Activated T-cell treated with anti-CD3 and anti-CD28 coated beads, Interleukin-2, amount 50 U/mL, for 24 hours (primary cell): ENCODE data around the gene PTPRU.

ENCODE experiments used
- DNase-seq: peaks from one replicate; pipeline ENCODE4 v3.0.0-alpha.2; 2020
- H3K27ac Mint-ChIP-seq: 2 replicates; pipeline ENCODE4 v1.8.0; 2020; ENCODE audit warnings: mild to moderate bottlenecking, mixed read lengths
- H3K27me3 Mint-ChIP-seq: 2 replicates; pipeline ENCODE4 v1.8.0; 2020; ENCODE audit warnings: mixed read lengths
- H3K36me3 Mint-ChIP-seq: 2 replicates; pipeline ENCODE4 v1.8.0; 2020; ENCODE audit warnings: low read depth, mixed read lengths
- H3K4me1 Mint-ChIP-seq: 2 replicates; pipeline ENCODE4 v1.8.0; 2020; ENCODE audit warnings: low read depth, mixed read lengths
- H3K4me3 Mint-ChIP-seq: 2 replicates; pipeline ENCODE4 v1.8.0; 2020; ENCODE audit warnings: mild to moderate bottlenecking, moderate library complexity, mixed read lengths
- H3K9me3 Mint-ChIP-seq: 2 replicates; pipeline ENCODE4 v1.8.0; 2020; ENCODE audit warnings: mixed read lengths

PTPRU gene

DNA sequence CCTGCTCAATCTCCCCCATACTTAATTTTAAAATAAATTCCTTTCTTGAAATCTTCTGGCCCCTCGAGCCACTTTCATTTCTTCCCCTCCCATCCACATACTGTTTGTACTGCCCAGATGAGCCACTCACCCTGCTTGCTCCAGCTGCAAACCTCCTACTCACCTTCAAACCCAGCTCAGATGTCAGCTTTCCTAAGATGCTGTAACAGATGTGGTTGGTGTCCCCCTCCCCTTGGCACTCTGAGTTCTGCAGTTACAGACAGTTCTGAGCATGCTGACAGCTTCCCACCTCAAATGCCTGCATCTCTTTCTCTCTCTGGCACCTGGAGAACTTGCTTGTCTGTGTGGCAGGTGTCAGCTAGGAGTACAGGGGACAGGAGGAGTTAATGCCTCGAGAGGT is 106.7 kb downstream of the PTPRU start:
- Mint-ChIP-seq H3K27me3 (peaks cover 52% of the 10 kb centered on the region), H3K36me3 (no peaks in the 10 kb centered on the region), H3K4me3 (no peak overlapping the region), H3K9me3 (no peaks in the 10 kb centered on the region), H3K27ac (no peak overlapping the region), H3K4me1 (no peaks in the 10 kb centered on the region)
- no peak for DNase-seq

DNA sequence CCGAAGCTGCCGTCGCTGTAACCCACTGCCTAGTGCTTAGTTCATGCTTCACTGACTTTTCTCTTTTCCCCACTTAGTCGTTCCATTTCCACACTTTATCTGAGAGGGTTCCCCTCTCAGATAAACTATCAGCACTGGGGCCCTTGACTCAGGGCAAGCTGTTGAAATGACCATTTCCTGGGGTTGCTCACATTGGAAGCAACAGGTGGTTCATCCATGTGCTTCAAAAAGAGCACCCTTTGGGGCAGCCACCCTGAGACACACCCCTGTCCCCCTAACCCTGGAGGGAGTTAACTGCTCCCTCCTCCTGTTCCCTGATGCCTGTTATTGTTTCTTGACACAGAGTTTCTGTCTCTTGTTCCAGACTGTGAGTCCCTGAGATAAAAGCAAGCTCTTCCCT is 107.2 kb downstream of the PTPRU start:
- H3K36me3 Mint-ChIP-seq: no peaks in the 10 kb centered on the region
- peaks cover 52% of the 10 kb centered on the region for H3K27me3 Mint-ChIP-seq
- no peak overlapping the region for H3K27ac Mint-ChIP-seq
- no peak overlapping the region for H3K4me3 Mint-ChIP-seq
- no peaks in the 10 kb centered on the region for H3K4me1 Mint-ChIP-seq
- no peaks in the 10 kb centered on the region for H3K9me3 Mint-ChIP-seq
- DNase-seq: no peak

GRCh38 chr1:29343908-29344307 is 107.6 kb downstream of the PTPRU start:
- no peaks in the 10 kb centered on the region for H3K9me3 Mint-ChIP-seq
- no peaks in the 10 kb centered on the region for H3K4me1 Mint-ChIP-seq
- peaks cover 52% of the 10 kb centered on the region for H3K27me3 Mint-ChIP-seq
- no peak for DNase-seq
- no peak overlapping the region for H3K27ac Mint-ChIP-seq
- H3K36me3 Mint-ChIP-seq: no peaks in the 10 kb centered on the region
- no peak overlapping the region for H3K4me3 Mint-ChIP-seq

- peaks cover 52% of the 10 kb centered on the region for H3K27me3 Mint-ChIP-seq
- no peaks in the 10 kb centered on the region for H3K4me1 Mint-ChIP-seq
- no peak overlapping the region for H3K27ac Mint-ChIP-seq
- H3K9me3 Mint-ChIP-seq: no peaks in the 10 kb centered on the region
- no peaks in the 10 kb centered on the region for H3K36me3 Mint-ChIP-seq
- DNase-seq: no peak
- H3K4me3 Mint-ChIP-seq: no peak overlapping the region
Measured at GRCh38 chr1:29344336-29344735, 108.0 kb downstream of the PTPRU start.

GRCh38 chr1:29346576-29346975 is 110.3 kb downstream of the PTPRU start:
- Mint-ChIP-seq H3K27me3 (peaks cover 53% of the 10 kb centered on the region), H3K9me3 (no peaks in the 10 kb centered on the region), H3K4me1 (no peaks in the 10 kb centered on the region), H3K27ac (no peak overlapping the region), H3K36me3 (no peaks in the 10 kb centered on the region), H3K4me3 (no peak overlapping the region)
- no peak for DNase-seq

GRCh38 chr1:29349871-29350491 is 113.7 kb downstream of the PTPRU start:
- DNase-seq: no peak
- no peaks in the 10 kb centered on the region for H3K9me3 Mint-ChIP-seq
- H3K27ac Mint-ChIP-seq: no peak overlapping the region
- H3K36me3 Mint-ChIP-seq: no peaks in the 10 kb centered on the region
- peaks cover 35% of the 10 kb centered on the region for H3K27me3 Mint-ChIP-seq
- peaks cover 3% of the 10 kb centered on the region for H3K4me1 Mint-ChIP-seq
- no peak overlapping the region for H3K4me3 Mint-ChIP-seq

DNA sequence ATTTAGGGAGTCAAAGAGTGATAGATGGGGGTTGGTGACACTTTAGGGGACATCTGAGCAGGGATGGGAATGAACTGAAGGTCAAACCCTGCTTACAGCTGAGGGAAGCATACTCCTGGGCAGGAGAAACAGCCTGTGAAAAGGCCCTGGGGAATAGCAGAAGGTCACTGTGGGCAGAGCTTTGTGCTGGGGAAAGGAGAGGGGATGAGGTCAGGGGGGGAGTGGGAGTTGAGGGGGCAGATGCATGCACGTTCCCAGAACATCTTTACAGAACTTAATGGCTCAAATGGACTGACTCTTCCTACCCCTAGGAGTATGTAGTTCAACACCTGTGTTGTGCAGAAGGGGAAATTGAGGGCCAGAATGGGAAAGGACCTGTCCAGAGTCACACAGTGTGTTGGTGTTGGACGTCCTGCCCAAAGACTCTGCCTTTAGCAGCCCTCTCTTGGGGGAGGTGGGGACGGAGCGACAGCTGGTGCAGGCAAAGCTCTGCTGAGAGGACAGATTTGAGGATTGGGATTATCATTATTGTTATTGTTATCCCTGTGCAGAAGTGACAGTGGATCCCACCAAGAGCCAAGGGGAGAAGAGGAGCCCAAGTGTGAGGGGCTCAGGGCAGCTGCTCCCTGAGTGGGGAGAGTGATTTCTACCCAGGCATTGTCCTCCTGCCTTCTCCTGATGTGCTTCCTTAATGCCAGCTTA is 116.5 kb downstream of the PTPRU start:
- peaks cover 10% of the 10 kb centered on the region for H3K4me1 Mint-ChIP-seq
- H3K36me3 Mint-ChIP-seq: no peaks in the 10 kb centered on the region
- peaks cover 36% of the 10 kb centered on the region for H3K27me3 Mint-ChIP-seq
- DNase-seq: no peak
- no peaks in the 10 kb centered on the region for H3K9me3 Mint-ChIP-seq
- H3K27ac Mint-ChIP-seq: no peak overlapping the region
- H3K4me3 Mint-ChIP-seq: no peak overlapping the region

DNA sequence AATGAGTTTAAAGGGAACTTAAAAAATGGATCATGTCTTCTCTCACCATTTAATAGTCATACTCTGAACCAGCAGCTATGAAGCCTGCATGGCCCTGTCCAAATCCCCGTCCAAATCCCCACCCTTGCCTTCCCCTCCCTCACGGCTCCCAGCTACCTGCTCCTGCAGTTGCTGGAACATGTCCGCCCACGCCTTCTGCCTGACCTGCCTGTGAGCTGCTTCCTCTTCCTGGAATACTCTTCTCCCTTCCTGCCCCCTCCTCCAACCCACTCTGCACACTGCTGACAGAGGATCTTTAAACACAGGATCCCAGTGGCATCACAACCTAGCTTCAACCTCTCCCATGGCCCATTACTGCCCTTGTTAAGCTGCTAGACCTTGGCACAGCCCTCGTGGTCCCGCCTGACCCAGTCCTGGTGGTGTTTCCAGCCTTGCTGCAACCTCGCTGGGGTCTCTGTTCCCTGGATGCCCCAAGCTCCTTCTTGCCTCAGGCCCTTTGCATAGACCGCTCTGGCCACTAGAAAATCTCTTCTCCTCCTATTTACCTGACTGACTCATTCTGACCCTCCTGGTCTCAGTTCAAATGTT is 118.3 kb downstream of the PTPRU start:
- H3K9me3 Mint-ChIP-seq: no peaks in the 10 kb centered on the region
- H3K27ac Mint-ChIP-seq: no peak overlapping the region
- no peaks in the 10 kb centered on the region for H3K36me3 Mint-ChIP-seq
- peaks cover 10% of the 10 kb centered on the region for H3K4me1 Mint-ChIP-seq
- no peak overlapping the region for H3K4me3 Mint-ChIP-seq
- peaks cover 43% of the 10 kb centered on the region for H3K27me3 Mint-ChIP-seq
- DNase-seq: no peak

- H3K27ac Mint-ChIP-seq: no peak overlapping the region
- no peak overlapping the region for H3K4me3 Mint-ChIP-seq
- DNase-seq: no peak
- H3K4me1 Mint-ChIP-seq: peaks cover 10% of the 10 kb centered on the region
- no peaks in the 10 kb centered on the region for H3K36me3 Mint-ChIP-seq
- peaks cover 40% of the 10 kb centered on the region for H3K27me3 Mint-ChIP-seq
- H3K9me3 Mint-ChIP-seq: no peaks in the 10 kb centered on the region
Measured at GRCh38 chr1:29355375-29355774, 119.1 kb downstream of the PTPRU start.

GRCh38 chr1:29356663-29357062 is 120.3 kb downstream of the PTPRU start:
- Mint-ChIP-seq H3K36me3 (no peaks in the 10 kb centered on the region), H3K4me3 (no peak overlapping the region), H3K9me3 (no peaks in the 10 kb centered on the region), H3K27ac (no peak overlapping the region), H3K4me1 (peaks cover 10% of the 10 kb centered on the region), H3K27me3 (peaks cover 38% of the 10 kb centered on the region)
- no peak for DNase-seq

- H3K27ac Mint-ChIP-seq: no peak overlapping the region
- no peaks in the 10 kb centered on the region for H3K36me3 Mint-ChIP-seq
- DNase-seq: no peak
- H3K9me3 Mint-ChIP-seq: no peaks in the 10 kb centered on the region
- peaks cover 33% of the 10 kb centered on the region for H3K27me3 Mint-ChIP-seq
- H3K4me3 Mint-ChIP-seq: no peak overlapping the region
- peaks cover 10% of the 10 kb centered on the region for H3K4me1 Mint-ChIP-seq
Measured at GRCh38 chr1:29357452-29357851, 121.1 kb downstream of the PTPRU start.

GRCh38 chr1:29358183-29358582 is 121.9 kb downstream of the PTPRU start:
- peaks cover 31% of the 10 kb centered on the region for H3K27me3 Mint-ChIP-seq
- DNase-seq: no peak
- peaks cover 10% of the 10 kb centered on the region for H3K4me1 Mint-ChIP-seq
- no peak overlapping the region for H3K27ac Mint-ChIP-seq
- no peaks in the 10 kb centered on the region for H3K9me3 Mint-ChIP-seq
- H3K36me3 Mint-ChIP-seq: no peaks in the 10 kb centered on the region
- H3K4me3 Mint-ChIP-seq: no peak overlapping the region

DNA sequence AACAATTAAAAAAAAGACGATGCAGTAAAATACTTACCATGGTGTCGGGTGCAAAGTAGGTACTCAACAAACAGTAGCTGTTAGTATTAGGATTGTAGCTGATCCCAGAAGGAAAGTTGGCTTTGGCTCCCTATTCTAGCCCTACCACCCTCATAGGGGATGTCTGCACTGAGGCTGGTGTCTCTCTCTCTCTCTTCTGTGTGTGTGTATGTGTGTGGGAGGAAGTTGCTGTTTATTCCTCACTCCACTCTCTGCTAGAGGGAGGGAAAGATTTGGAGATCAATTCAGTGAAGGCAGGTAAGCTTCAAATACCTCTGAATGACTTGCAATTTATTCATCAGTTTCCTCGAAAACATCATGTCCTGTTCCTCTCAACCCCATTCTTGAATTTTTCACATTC is 124.4 kb downstream of the PTPRU start:
- no peak for DNase-seq
- H3K9me3 Mint-ChIP-seq: no peaks in the 10 kb centered on the region
- H3K4me3 Mint-ChIP-seq: no peak overlapping the region
- peaks cover 31% of the 10 kb centered on the region for H3K27me3 Mint-ChIP-seq
- H3K27ac Mint-ChIP-seq: no peak overlapping the region
- H3K4me1 Mint-ChIP-seq: peaks cover 3% of the 10 kb centered on the region
- H3K36me3 Mint-ChIP-seq: no peaks in the 10 kb centered on the region

DNA sequence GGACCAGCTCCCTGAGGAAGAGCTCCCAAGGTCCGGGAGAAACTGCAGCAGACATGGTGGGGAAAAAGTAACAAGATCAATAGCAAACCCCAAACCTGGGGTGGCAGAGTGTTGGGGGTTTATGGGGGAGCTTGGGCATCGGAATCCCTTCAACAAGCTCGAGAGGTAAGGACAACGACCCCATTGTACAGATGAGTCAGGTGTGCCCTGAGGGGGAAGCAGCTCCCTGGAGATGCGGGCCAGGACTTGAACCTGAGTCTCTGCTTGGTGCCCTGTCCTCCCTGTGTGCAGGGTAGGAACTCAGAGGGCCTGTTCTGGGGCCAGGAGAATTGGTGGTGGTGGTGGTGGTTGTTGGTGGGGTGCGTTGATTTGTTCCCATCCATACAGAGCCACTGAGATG is 125.4 kb downstream of the PTPRU start:
- Mint-ChIP-seq H3K27ac (no peak overlapping the region), H3K36me3 (no peaks in the 10 kb centered on the region), H3K27me3 (peaks cover 28% of the 10 kb centered on the region), H3K4me3 (no peak overlapping the region), H3K4me1 (no peaks in the 10 kb centered on the region), H3K9me3 (no peaks in the 10 kb centered on the region)
- DNase-seq: no peak

DNA sequence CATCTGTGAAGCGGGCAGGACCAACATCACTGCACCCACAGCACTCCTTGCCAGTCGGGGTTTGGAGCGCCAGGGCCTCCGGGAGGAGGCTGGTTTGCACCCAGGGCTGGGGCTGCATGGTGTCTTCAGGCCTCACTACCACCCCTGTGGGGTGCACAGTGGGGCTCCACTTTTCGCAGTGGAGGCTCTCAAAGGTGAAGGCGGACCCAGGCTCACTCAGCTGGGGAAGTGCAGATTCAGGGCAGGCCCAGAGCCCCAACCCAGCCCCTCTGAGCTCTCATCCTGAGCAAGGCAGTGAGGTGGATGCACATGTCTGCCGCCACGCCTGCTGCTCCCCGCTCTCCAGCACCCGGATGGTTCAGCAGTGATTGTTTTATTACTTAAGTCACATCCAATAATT is 125.8 kb downstream of the PTPRU start:
- DNase-seq: no peak
- Mint-ChIP-seq H3K9me3 (no peaks in the 10 kb centered on the region), H3K27ac (no peak overlapping the region), H3K27me3 (peaks cover 27% of the 10 kb centered on the region), H3K4me1 (no peaks in the 10 kb centered on the region), H3K4me3 (no peak overlapping the region), H3K36me3 (no peaks in the 10 kb centered on the region)
